ENCODE measurements around the gene ATPAF2.
A peak's percentile ranks its signal among the peaks of the same experiment; 100 is the strongest.

ATPAF2 gene

GRCh38 chr17:17985555-17985954 lies 53.4 kb downstream of the ATPAF2 start:
- DNase-seq (ENCODE audit: low read depth in 2 of 2): no peak

GRCh38 chr17:17985153-17985552 lies 53.8 kb downstream of the ATPAF2 start:
- no peak for DNase-seq (ENCODE audit: low read depth in 2 of 2)

GRCh38 chr17:17983776-17984175 lies 55.2 kb downstream of the ATPAF2 start:
- DNase-seq (ENCODE audit: low read depth in 2 of 2): no peak

GRCh38 chr17:17983376-17983775 lies 55.6 kb downstream of the ATPAF2 start:
- no peak for DNase-seq (ENCODE audit: low read depth in 2 of 2)

- no peak for DNase-seq (ENCODE audit: low read depth in 2 of 2)
Measured at GRCh38 chr17:17982801-17983200, 56.2 kb downstream of the ATPAF2 start.

GRCh38 chr17:17981330-17981729 lies 57.6 kb downstream of the ATPAF2 start:
- DNase-seq (ENCODE audit: low read depth in 2 of 2): no peak

GRCh38 chr17:17979778-17980177 lies 59.2 kb downstream of the ATPAF2 start:
- DNase-seq (ENCODE audit: low read depth in 2 of 2): no peak

GRCh38 chr17:17978481-17979424 lies 60.2 kb downstream of the ATPAF2 start:
- no peak for DNase-seq (ENCODE audit: low read depth in 2 of 2)

GRCh38 chr17:17976931-17977570 lies 61.9 kb downstream of the ATPAF2 start:
- no peak for DNase-seq (ENCODE audit: low read depth in 2 of 2)

- no peak for DNase-seq (ENCODE audit: low read depth in 2 of 2)
Measured at GRCh38 chr17:17975436-17975835, 63.5 kb downstream of the ATPAF2 start.

GRCh38 chr17:17972952-17973254 lies 66.1 kb downstream of the ATPAF2 start:
- DNase-seq (ENCODE audit: low read depth in 2 of 2): no peak

GRCh38 chr17:17972126-17972951 lies 66.6 kb downstream of the ATPAF2 start, which contains the start of the genes DRC3 and TOM1L2:
DRC3 (plus strand) TSS chr17:17972862; CDS start chr17:17977599, 4,737 bp downstream.
TOM1L2 (minus strand) TSS chr17:17972400; CDS start chr17:17972313, 87 bp downstream.
- peak; percentile 100 for DNase-seq (ENCODE audit: low read depth in 2 of 2)

GRCh38 chr17:17971431-17972125 lies 67.4 kb downstream of the ATPAF2 start:
- no peak for DNase-seq (ENCODE audit: low read depth in 2 of 2)

- DNase-seq (ENCODE audit: low read depth in 2 of 2): no peak
Measured at GRCh38 chr17:17970699-17971430, 68.1 kb downstream of the ATPAF2 start.

All from stimulated activated CD8-positive, alpha-beta memory T cell treated with anti-CD3 and anti-CD28 coated beads, Interleukin-15, amount 100 ng/mL, for 48 hours (primary cell).